Measurements from ENCODE around the gene ABRACL.

The ABRACL gene

DNA sequence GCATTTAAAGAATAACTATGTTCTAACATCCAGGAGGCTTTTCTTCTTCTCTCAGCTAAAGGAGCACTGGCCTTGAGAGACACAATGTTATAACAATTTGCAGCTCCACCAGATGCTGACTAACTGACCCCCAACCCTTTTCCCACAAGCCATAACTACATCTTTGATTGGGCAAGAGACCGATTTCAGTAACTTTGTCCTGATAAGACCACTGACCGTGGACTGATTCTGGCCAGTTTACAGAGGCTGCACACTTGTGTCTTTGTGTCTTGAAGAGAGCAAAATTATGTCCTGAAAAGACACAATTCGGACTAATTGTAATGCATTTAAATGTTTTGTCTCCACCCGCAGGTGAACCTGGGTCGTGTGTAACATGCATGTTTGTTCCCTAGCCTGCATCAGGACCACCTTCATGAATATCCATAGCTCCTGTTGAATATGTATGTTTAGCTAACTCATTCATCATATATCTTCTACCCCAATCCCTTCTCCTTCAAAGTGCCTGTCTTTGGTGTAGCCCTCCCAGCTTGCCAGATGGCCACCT lies 22.3 kb downstream of the ABRACL start:
- ATAC-seq: no peak
- no peak for TF ChIP-seq BACH2 (CRISPR knock-in tag; IDR thresholded peaks at IDR 0.05; ENCODE audit: borderline replicate concordance)
- no peak for TF ChIP-seq PPARA (CRISPR knock-in tag; IDR thresholded peaks at IDR 0.05; ENCODE audit: borderline replicate concordance)
- no peak for TF ChIP-seq GLIS3 (CRISPR knock-in tag; IDR thresholded peaks at IDR 0.05)
- TF ChIP-seq ISL1 (CRISPR knock-in tag; IDR thresholded peaks at IDR 0.05): no peak
- TF ChIP-seq, protein P1, sequence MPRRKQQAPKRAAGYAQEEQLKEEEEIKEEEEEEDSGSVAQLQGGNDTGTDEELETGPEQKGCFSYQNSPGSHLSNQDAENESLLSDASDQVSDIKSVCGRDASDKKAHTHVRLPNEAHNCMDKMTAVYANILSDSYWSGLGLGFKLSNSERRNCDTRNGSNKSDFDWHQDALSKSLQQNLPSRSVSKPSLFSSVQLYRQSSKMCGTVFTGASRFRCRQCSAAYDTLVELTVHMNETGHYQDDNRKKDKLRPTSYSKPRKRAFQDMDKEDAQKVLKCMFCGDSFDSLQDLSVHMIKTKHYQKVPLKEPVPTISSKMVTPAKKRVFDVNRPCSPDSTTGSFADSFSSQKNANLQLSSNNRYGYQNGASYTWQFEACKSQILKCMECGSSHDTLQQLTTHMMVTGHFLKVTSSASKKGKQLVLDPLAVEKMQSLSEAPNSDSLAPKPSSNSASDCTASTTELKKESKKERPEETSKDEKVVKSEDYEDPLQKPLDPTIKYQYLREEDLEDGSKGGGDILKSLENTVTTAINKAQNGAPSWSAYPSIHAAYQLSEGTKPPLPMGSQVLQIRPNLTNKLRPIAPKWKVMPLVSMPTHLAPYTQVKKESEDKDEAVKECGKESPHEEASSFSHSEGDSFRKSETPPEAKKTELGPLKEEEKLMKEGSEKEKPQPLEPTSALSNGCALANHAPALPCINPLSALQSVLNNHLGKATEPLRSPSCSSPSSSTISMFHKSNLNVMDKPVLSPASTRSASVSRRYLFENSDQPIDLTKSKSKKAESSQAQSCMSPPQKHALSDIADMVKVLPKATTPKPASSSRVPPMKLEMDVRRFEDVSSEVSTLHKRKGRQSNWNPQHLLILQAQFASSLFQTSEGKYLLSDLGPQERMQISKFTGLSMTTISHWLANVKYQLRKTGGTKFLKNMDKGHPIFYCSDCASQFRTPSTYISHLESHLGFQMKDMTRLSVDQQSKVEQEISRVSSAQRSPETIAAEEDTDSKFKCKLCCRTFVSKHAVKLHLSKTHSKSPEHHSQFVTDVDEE (CRISPR knock-in tag; IDR thresholded peaks at IDR 0.05): no peak
- TF ChIP-seq, protein P2, sequence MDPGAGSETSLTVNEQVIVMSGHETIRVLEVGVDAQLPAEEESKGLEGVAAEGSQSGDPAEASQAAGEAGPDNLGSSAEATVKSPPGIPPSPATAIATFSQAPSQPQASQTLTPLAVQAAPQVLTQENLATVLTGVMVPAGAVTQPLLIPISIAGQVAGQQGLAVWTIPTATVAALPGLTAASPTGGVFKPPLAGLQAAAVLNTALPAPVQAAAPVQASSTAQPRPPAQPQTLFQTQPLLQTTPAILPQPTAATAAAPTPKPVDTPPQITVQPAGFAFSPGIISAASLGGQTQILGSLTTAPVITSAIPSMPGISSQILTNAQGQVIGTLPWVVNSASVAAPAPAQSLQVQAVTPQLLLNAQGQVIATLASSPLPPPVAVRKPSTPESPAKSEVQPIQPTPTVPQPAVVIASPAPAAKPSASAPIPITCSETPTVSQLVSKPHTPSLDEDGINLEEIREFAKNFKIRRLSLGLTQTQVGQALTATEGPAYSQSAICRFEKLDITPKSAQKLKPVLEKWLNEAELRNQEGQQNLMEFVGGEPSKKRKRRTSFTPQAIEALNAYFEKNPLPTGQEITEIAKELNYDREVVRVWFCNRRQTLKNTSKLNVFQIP (CRISPR knock-in tag; IDR thresholded peaks at IDR 0.05; ENCODE audit: borderline replicate concordance, low read depth): no peak
- TF ChIP-seq ZFP30 (CRISPR knock-in tag; IDR thresholded peaks at IDR 0.05): no peak
- TF ChIP-seq ZFP3 (CRISPR knock-in tag; IDR thresholded peaks at IDR 0.05): no peak
- no peak for TF ChIP-seq ESRRG (CRISPR knock-in tag; IDR thresholded peaks at IDR 0.05)
- TF ChIP-seq CSDC2 (CRISPR knock-in tag; IDR thresholded peaks at IDR 0.05): no peak
- no peak for TF ChIP-seq RARB (CRISPR knock-in tag; IDR thresholded peaks at IDR 0.05)
- TF ChIP-seq, protein P3, sequence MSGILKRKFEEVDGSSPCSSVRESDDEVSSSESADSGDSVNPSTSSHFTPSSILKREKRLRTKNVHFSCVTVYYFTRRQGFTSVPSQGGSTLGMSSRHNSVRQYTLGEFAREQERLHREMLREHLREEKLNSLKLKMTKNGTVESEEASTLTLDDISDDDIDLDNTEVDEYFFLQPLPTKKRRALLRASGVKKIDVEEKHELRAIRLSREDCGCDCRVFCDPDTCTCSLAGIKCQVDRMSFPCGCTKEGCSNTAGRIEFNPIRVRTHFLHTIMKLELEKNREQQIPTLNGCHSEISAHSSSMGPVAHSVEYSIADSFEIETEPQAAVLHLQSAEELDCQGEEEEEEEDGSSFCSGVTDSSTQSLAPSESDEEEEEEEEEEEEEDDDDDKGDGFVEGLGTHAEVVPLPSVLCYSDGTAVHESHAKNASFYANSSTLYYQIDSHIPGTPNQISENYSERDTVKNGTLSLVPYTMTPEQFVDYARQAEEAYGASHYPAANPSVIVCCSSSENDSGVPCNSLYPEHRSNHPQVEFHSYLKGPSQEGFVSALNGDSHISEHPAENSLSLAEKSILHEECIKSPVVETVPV (CRISPR knock-in tag; IDR thresholded peaks at IDR 0.05): no peak

DNA sequence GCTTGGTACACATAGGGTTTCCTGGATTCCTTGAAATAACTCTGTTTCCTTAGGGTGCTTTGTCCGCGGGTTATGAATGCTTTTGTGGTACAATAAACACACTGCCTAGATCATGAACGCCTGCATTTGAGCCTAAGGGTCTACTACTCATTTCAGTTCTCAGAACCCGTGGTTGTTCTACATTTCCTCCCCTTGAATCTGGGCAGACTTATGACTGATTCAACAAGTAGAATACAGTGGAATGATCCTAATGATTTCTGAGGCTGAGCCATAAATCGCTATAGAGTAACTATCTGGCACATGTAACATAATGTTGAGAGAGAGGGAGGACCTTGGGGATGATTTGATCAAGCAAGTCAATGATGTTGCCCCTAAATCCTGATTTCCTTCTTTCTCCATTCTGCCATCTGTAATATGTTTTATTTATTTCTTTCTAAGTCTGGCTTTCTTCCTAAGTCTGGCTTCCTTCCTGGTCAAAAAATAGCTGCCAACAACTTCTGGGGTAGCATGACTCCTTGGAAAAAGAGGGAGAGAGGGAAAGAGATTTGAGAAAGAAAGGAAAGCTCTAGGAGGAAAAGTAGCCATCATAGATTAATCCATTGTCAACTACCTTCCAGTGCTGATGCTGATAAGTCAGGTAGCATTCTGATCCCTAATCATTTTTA lies 23.0 kb downstream of the ABRACL start:
- TF ChIP-seq CSDC2 (CRISPR knock-in tag; IDR thresholded peaks at IDR 0.05): no peak
- no peak for TF ChIP-seq RARB (CRISPR knock-in tag; IDR thresholded peaks at IDR 0.05)
- ATAC-seq: no peak

DNA sequence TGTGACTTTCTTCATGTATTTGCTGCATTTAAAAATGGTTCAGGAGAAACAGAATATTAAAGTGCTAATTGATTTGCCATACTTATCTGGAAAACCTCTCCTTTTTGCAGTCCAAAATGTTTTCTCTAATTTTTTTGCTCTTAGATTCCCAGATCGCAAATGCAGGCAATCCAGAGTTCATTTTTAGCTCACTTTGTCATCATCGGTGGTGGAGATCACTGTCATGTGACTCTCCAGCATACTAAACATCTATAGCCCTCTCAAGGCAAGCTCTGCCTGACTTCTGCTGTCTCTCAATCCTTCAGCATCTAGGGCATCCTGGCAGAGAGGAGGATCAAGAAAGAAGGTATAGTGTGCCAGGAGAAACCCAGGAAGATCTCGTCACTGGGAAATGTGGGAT lies 24.8 kb downstream of the ABRACL start:
- TF ChIP-seq ZFP30 (CRISPR knock-in tag; IDR thresholded peaks at IDR 0.05) (no peak), CSDC2 (CRISPR knock-in tag; IDR thresholded peaks at IDR 0.05) (no peak), ZNF565 (CRISPR knock-in tag; conservative IDR thresholded peaks at IDR 0.05; ENCODE audit: low read depth) (no peak), SNAI2 (CRISPR knock-in tag; IDR thresholded peaks at IDR 0.05) (no peak), RARB (CRISPR knock-in tag; IDR thresholded peaks at IDR 0.05) (no peak), ISL1 (CRISPR knock-in tag; IDR thresholded peaks at IDR 0.05) (no peak), ESRRG (CRISPR knock-in tag; IDR thresholded peaks at IDR 0.05) (no peak), TOX (CRISPR knock-in tag; IDR thresholded peaks at IDR 0.05; ENCODE audit: borderline replicate concordance) (no peak), ZC3H10 (CRISPR knock-in tag; IDR thresholded peaks at IDR 0.05) (no peak), ZNF70 (CRISPR knock-in tag; IDR thresholded peaks at IDR 0.05) (no peak), TCF4 (CRISPR knock-in tag; IDR thresholded peaks at IDR 0.05; ENCODE audit: borderline replicate concordance) (no peak), PPARA (CRISPR knock-in tag; IDR thresholded peaks at IDR 0.05; ENCODE audit: borderline replicate concordance) (no peak)
- TF ChIP-seq, protein P4, sequence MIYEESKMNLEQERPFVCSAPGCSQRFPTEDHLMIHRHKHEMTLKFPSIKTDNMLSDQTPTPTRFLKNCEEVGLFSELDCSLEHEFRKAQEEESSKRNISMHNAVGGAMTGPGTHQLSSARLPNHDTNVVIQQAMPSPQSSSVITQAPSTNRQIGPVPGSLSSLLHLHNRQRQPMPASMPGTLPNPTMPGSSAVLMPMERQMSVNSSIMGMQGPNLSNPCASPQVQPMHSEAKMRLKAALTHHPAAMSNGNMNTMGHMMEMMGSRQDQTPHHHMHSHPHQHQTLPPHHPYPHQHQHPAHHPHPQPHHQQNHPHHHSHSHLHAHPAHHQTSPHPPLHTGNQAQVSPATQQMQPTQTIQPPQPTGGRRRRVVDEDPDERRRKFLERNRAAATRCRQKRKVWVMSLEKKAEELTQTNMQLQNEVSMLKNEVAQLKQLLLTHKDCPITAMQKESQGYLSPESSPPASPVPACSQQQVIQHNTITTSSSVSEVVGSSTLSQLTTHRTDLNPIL (CRISPR knock-in tag; IDR thresholded peaks at IDR 0.05; ENCODE audit: low read depth): no peak
- TF ChIP-seq, protein P3 (CRISPR knock-in tag; IDR thresholded peaks at IDR 0.05): no peak
- TF ChIP-seq, protein P1 (CRISPR knock-in tag; IDR thresholded peaks at IDR 0.05): no peak
- TF ChIP-seq, protein P2 (CRISPR knock-in tag; IDR thresholded peaks at IDR 0.05; ENCODE audit: borderline replicate concordance, low read depth): no peak
- ATAC-seq: no peak
